K562 (cell line): Measurements from ENCODE around the gene SLC9C2. TPM values are rescaled to one million over a fixed set of nuclear protein-coding genes. Genes with fewer than 3 reads are reported as not detected.
A peak's percentile ranks its signal among the peaks of the same experiment; 100 is the strongest.

Experiments used
- ATAC-seq: fragments of 200-7000 bp; cut with Tn5 transposase; 3 replicates; pipeline ENCODE4 v1.9.1; 2020; ENCODE audit warnings: moderate library complexity
- BruUV-seq: library from RNA; stranded (reverse); fragments of 400-500 nt; replicated peaks from 2 replicates; lab custom pipeline; 2021; lab: Mats Ljungman, UMichigan
- CTCF ChIA-PET: fragments of 300-600 bp; formaldehyde crosslinking; extraction: SDS; loops from one replicate; lab custom pipeline; 2021; ENCODE audit warnings: low intra/inter-chr PET ratio; lab: Yijun Ruan, JAX
- POLR2A ChIA-PET: fragments of 300-600, 350-650 bp; sonication (Branson Sonifier 250); formaldehyde crosslinking; extraction: SDS; loops from one replicate; lab custom pipeline; 2021; ENCODE audit warnings: antibody characterized with exemption, inconsistent platforms; lab: Yijun Ruan, JAX
- DNase-seq, 4 experiments: peaks; one replicate each; pipeline versions ENCODE4 v3.0.0 to v3.0.0-alpha.2; 2011 to 2018; ENCODE audit warnings: low spot score in 3 of 4, mixed read lengths in 3 of 4; ENCODE audit errors: extremely low read depth in 1 of 4
- FAIRE-seq: peaks from 2 replicates; lab custom pipeline; 2011; peaks lifted over from hg19 to GRCh38; lab: Jason Lieb, UNC
- H2AFZ ChIP-seq: 2 replicates; pipeline ENCODE4 v1.6.0; 2011; ENCODE audit warnings: low read depth, low read length, control low read depth, inconsistent platforms
- H3K27ac ChIP-seq: fragments of 200-600 bp; 3 replicates; pipeline ENCODE4 v1.8.0; 2011; ENCODE audit warnings: low read depth, mild to moderate bottlenecking, control low read depth, inconsistent platforms, low read length, moderate library complexity, mixed read lengths; ENCODE audit errors: extremely low read depth
- H3K27me3 ChIP-seq, 2 experiments: fragments of 300-600 bp in 1 of 2; 2 replicates in 1 of 2; 3 replicates in 1 of 2; pipeline versions ENCODE4 v1.6.0 to v1.8.0; 2011; ENCODE audit warnings: inconsistent platforms in 2 of 2, low read length in 2 of 2, mild to moderate bottlenecking in 1 of 2, mixed read lengths in 1 of 2, moderate library complexity in 1 of 2; ENCODE audit not compliant: control insufficient read depth in 2 of 2, insufficient read depth in 2 of 2
- H3K36me3 ChIP-seq: fragments of 300-600 bp; 3 replicates; pipeline ENCODE4 v1.8.0; 2011; ENCODE audit warnings: mild to moderate bottlenecking, low read length, inconsistent platforms; ENCODE audit not compliant: control insufficient read depth, insufficient read depth
- H3K4me1 ChIP-seq, 2 experiments: fragments of 200-600 bp in 1 of 2; replicated peaks in 1 of 2; 2 replicates in 1 of 2; 3 replicates in 1 of 2; pipeline versions ENCODE4 v1.5.1 to v1.8.0; 2011; ENCODE audit warnings: inconsistent platforms in 2 of 2, low read length in 2 of 2, mild to moderate bottlenecking in 1 of 2, mixed read lengths in 1 of 2, moderate library complexity in 1 of 2; ENCODE audit not compliant: control insufficient read depth in 2 of 2, insufficient read depth in 2 of 2
- H3K4me2 ChIP-seq: 2 replicates; pipeline ENCODE4 v1.6.1; 2011; ENCODE audit warnings: low read length, control low read depth, inconsistent platforms, mixed read lengths; ENCODE audit not compliant: insufficient read depth
- H3K4me3 ChIP-seq: fragments of 200-600 bp; sonication (generic), shearing (Covaris generic); 2 replicates; pipeline ENCODE4 v1.5.1; 2016; ENCODE audit warnings: control low read depth, inconsistent platforms
- H3K79me2 ChIP-seq: fragments of 200-600 bp; 3 replicates; pipeline ENCODE4 v1.8.0; 2011; ENCODE audit warnings: low read length, inconsistent platforms; ENCODE audit not compliant: control insufficient read depth, insufficient read depth
- H3K9ac ChIP-seq, 2 experiments: 2 replicates each; pipeline versions ENCODE4 v1.6.0 to v1.6.1; 2011; ENCODE audit warnings: low read depth in 2 of 2, low read length in 2 of 2, control low read depth in 1 of 2, inconsistent platforms in 1 of 2, mild to moderate bottlenecking in 1 of 2, mixed read lengths in 1 of 2; ENCODE audit not compliant: insufficient read depth in 1 of 2
- H3K9me1 ChIP-seq: one replicate; pipeline ENCODE4 v1.6.0; 2011; ENCODE audit warnings: inconsistent platforms, mild to moderate bottlenecking, low read length, moderate library complexity; ENCODE audit not compliant: control insufficient read depth, insufficient read depth
- H3K9me3 ChIP-seq: replicated peaks from 2 replicates; pipeline ENCODE4 v1.5.1; 2011; ENCODE audit warnings: low read depth, low read length, inconsistent platforms; ENCODE audit not compliant: control insufficient read depth, insufficient read depth
- H4K20me1 ChIP-seq: replicated peaks from 2 replicates; pipeline ENCODE4 v1.6.1; 2011; ENCODE audit warnings: low read length, inconsistent platforms, mixed read lengths; ENCODE audit not compliant: control insufficient read depth, insufficient read depth
- CBX2 ChIP-seq: fragments of 200-600 bp; sonication (generic); IDR thresholded peaks from one replicate; pipeline ENCODE4 v1.6.1; 2012; ENCODE audit warnings: mild to moderate bottlenecking, low read length, inconsistent platforms; ENCODE audit not compliant: insufficient read depth, poor library complexity, severe bottlenecking
- CTCFL ChIP-seq: IDR thresholded peaks from 2 replicates; pipeline ENCODE4 v1.6.1; 2011; ENCODE audit warnings: borderline replicate concordance, low read depth, mild to moderate bottlenecking, moderate library complexity, low read length; ENCODE audit not compliant: insufficient read depth, poor library complexity, severe bottlenecking
- DMBX1 ChIP-seq: fragments of 250-450 bp; sonication (Bioruptor Pico); IDR thresholded peaks from 2 replicates; pipeline ENCODE4 v1.8.0; 2022; ENCODE audit warnings: inconsistent platforms, mild to moderate bottlenecking, moderate library complexity, borderline replicate concordance
- FOXA3 ChIP-seq, 2 experiments: fragments of 450-650 bp in 1 of 2; sonication (generic) in 1 of 2; formaldehyde crosslinking; IDR thresholded peaks in 1 of 2; conservative IDR thresholded peaks in 1 of 2; 2 replicates each; pipeline versions ENCODE4 v1.4.0 to v1.8.0; 2020 to 2022; ENCODE audit warnings: mild to moderate bottlenecking in 2 of 2, missing genetic modification reagents in 1 of 2
- JUNB ChIP-seq: fragments of 450-650 bp; formaldehyde crosslinking; conservative IDR thresholded peaks from 2 replicates; pipeline ENCODE4 v1.4.0; 2020; ENCODE audit warnings: mild to moderate bottlenecking
- NFIX ChIP-seq: fragments of 250-450 bp; sonication (Bioruptor Pico); IDR thresholded peaks from 2 replicates; pipeline ENCODE4 v1.4.0; 2020; ENCODE audit warnings: low read depth, mild to moderate bottlenecking, moderate library complexity
- POLR3A ChIP-seq: IDR thresholded peaks from 2 replicates; pipeline ENCODE4 v1.6.1; 2011; ENCODE audit warnings: borderline replicate concordance, mild to moderate bottlenecking, moderate library complexity; ENCODE audit not compliant: insufficient read length, insufficient read depth; ENCODE audit errors: extremely low read depth
- RFX7 ChIP-seq: fragments of 250-450 bp; sonication (Bioruptor Pico); IDR thresholded peaks from 2 replicates; pipeline ENCODE4 v1.5.1; 2021; ENCODE audit warnings: mild to moderate bottlenecking
- SREBF1 ChIP-seq: fragments of 150-350 bp; IDR thresholded peaks from 2 replicates; pipeline ENCODE4 v1.6.1; 2014; ENCODE audit warnings: antibody characterized with exemption, low read depth, low read length, borderline replicate concordance
- ZBTB33 ChIP-seq: sonication (generic); formaldehyde crosslinking; IDR thresholded peaks from 2 replicates; pipeline ENCODE4 v1.8.1; 2023; ENCODE audit warnings: mild to moderate bottlenecking, missing genetic modification reagents
- ZBTB9 ChIP-seq: fragments of 450-650 bp; formaldehyde crosslinking; IDR thresholded peaks from 2 replicates; pipeline ENCODE4 v1.4.0; 2020; ENCODE audit warnings: mild to moderate bottlenecking, moderate library complexity
- ZNF175 ChIP-seq: fragments of 200-800 bp; sonication (Bioruptor generic); IDR thresholded peaks from 2 replicates; pipeline ENCODE4 v1.6.1; 2016; ENCODE audit warnings: low read depth, mild to moderate bottlenecking, missing genetic modification characterization, missing compliant biosample characterization
- WGBS: fragments of 100-300 bp; shearing (Covaris generic); methylation state at CpG from one replicate; pipeline ENCODE4 v1.1.6; 2016; ENCODE audit warnings: low coverage, mixed read lengths; ENCODE audit not compliant: insufficient coverage; ENCODE audit errors: missing lambda C conversion rate; 5-methylcytosine and 5-hydroxymethylcytosine counted together
- in situ Hi-C: fragments of 300-500 bp; cut with MboI; formaldehyde crosslinking; loops from 4 replicates; pipeline ENCODE4 v1.15.0; 2018; ENCODE audit warnings: inconsistent platforms, mixed read lengths
- intact Hi-C: fragments of 100-400 bp; cut with micrococcal nuclease; formaldehyde crosslinking; loops from 2 replicates; pipeline ENCODE4 v1.14.2; 2022
- polyA plus RNA-seq, 8 experiments: library from polyadenylated mRNA; depleted of rRNA in 4 of 8; stranded (reverse) in 5 of 8; unstranded in 3 of 8; fragments of >200 nt; fragmentation: Nextera tagmentation in 2 of 8; fragmentation: Illumina TruSeq in 1 of 8; extraction: Ambion mirVana in 2 of 8; extraction: Trizol in 1 of 8; gene quantifications; 2 replicates each; pipeline versions ENCODE4 v1.2.1 to v1.2.3, GENCODE V29; 2011 to 2014; ENCODE audit warnings: inconsistent platforms in 1 of 8, missing spikeins in 1 of 8
- total RNA-seq, 7 experiments: library from RNA; depleted of rRNA in 6 of 7; stranded (reverse); fragments of >200 nt in 6 of 7; fragmentation: Illumina TruSeq in 2 of 7; extraction: Trizol in 2 of 7; gene quantifications; 2 replicates each; pipeline versions ENCODE4 v1.2.1 to v1.2.3, GENCODE V29; 2011 to 2021; ENCODE audit warnings: low replicate concordance in 1 of 7

SLC9C2 gene
- total and polyA plus RNA-seq, 9 of the 15 experiments (the other 6 are each of a cell fraction or from before 2014, with no cell fraction given), result 0.11 to 0.22 (median 0.15) TPM; not detected in 5

DNA sequence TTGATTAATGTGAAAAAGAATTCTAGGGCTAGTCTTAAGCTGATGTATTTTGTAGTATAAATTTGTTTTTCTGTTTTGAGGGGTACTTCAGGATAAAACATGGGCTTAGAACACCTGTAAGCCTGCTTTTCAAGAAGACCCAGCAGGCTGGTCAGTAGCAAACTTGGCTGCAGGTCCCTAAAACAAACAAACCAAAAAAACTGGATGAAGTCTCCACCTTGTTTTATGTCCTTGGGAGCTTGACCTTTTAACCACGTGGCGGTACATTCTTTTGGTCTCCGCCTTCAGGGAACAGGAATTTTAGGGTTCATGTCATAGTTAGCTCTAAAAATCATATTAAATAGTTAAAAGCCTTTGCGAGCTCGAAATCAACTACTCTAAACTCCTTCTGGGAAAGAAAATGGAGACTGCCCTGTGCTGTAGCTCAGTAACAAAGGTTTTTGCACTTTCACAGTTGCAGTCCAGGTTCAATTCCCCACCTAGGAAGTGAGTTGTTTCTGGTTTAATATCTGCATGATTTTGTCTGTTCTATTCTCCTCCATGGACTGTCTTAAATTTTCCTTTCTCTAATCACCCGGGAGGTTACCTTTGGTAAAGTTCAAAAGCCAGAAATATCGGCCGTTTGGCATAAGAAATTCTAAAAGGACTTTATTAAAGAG is 107.1 kb downstream of the SLC9C2 start:
- 66% methylated on average over 8 of the region's 8 CpGs for WGBS
- no peak for ATAC-seq
- intact Hi-C loops, result no loop called here

More for the DNA sequence above, 107.1 kb downstream of the SLC9C2 start:
- H3K4me2 ChIP-seq, result no peak overlapping the region
- TF ChIP-seq FOXA3 (CRISPR knock-in tag; conservative IDR thresholded peaks at IDR 0.05 in 1 of 2, IDR thresholded peaks at IDR 0.05 in 1 of 2), result no peak
- no peak for TF ChIP-seq CTCFL
- TF ChIP-seq ZNF175, result no peak
- TF ChIP-seq JUNB, result no peak
- TF ChIP-seq SREBF1, result no peak
- TF ChIP-seq NFIX, result no peak
- TF ChIP-seq ZBTB33 (CRISPR knock-in tag), result 0 out of 2 replicates have a peak, but pooled peaks have one; percentile 28
- TF ChIP-seq CBX2, result no peak
- TF ChIP-seq RFX7 (CRISPR knock-in tag), result no peak
- no peak for TF ChIP-seq DMBX1
- TF ChIP-seq POLR3A, result peak; percentile 14
- TF ChIP-seq ZBTB9 (CRISPR knock-in tag), result no peak
- no peak overlapping the region for H3K4me3 ChIP-seq
- FAIRE-seq (no peak), DNase-seq (no peak)
- no peaks in the 10 kb centered on the region for H4K20me1 ChIP-seq
- H3K4me1 ChIP-seq, result peaks cover 0 to 4% of the 10 kb centered on the region in 2 experiments; a peak in 1 of 5 replicates
- no peaks in the 10 kb centered on the region for H3K27me3 ChIP-seq
- peak overlapping the region; percentile 81 for H2AFZ ChIP-seq
- POLR2A ChIA-PET, result interaction anchor here (0.7 to 1.9 kb wide), 4 partner anchors 11 to 572 kb away, joined by 3 to 8 read pairs (median 4); partner anchors contain the start of gene PRDX6
- H3K9me1 ChIP-seq, result no peaks in the 10 kb centered on the region
- in situ Hi-C loops, result no loop called here
- no peaks in the 10 kb centered on the region for H3K79me2 ChIP-seq
- no peaks in the 10 kb centered on the region for H3K36me3 ChIP-seq
- H3K9ac ChIP-seq, result no peak overlapping the region
- no peak overlapping the region for H3K27ac ChIP-seq
- no peaks in the 10 kb centered on the region; the same call in none of the 2 replicates for H3K9me3 ChIP-seq
- CTCF ChIA-PET, result no interaction called here
- no TSS peak for BruUV-seq
